HCT116 (cell line): ENCODE measurements around the gene GMNN. TPM values are rescaled to one million over a fixed set of nuclear protein-coding genes. Genes with fewer than 3 reads are reported as not detected.

ENCODE experiments used
- ATAC-seq: fragments of 200-7000 bp; cut with Tn5 transposase; 2 replicates; pipeline ENCODE4 v1.9.1; 2020; ENCODE audit warnings: mild to moderate bottlenecking, moderate library complexity
- BruUV-seq: library from RNA; stranded (reverse); fragments of 400-500 nt; replicated peaks from 2 replicates; lab custom pipeline; 2021; lab: Mats Ljungman, UMichigan
- CTCF ChIA-PET: fragments of 300-600 bp; sonication (Branson Sonifier 250); formaldehyde crosslinking; loops from one replicate; lab custom pipeline; 2021; ENCODE audit warnings: antibody characterized with exemption; lab: Charles Lee
- POLR2A ChIA-PET: fragments of 300-600, 350-600 bp; sonication (Branson Sonifier 250); formaldehyde crosslinking; loops from one replicate; lab custom pipeline; 2021; ENCODE audit warnings: antibody characterized with exemption; lab: Charles Lee
- RAD21 ChIA-PET, 2 experiments: fragments of 300-600 bp; sonication (Branson Sonifier 250); formaldehyde crosslinking; loops; one replicate each; lab custom pipeline; 2023; ENCODE audit warnings: low total read pairs in 2 of 2; ENCODE audit not compliant: uncharacterized antibody in 2 of 2, unreplicated experiment in 2 of 2, low non-redundant PET in 1 of 2; lab: Charles Lee
- DNase-seq: peaks from one replicate; pipeline ENCODE4 v3.0.0-alpha.2; 2010; ENCODE audit warnings: low read depth, low spot score
- H2AFZ ChIP-seq: fragments of 200-600 bp; shearing (Covaris generic), sonication (generic); 2 replicates; pipeline ENCODE4 v1.6.1; 2017; ENCODE audit warnings: low read depth, mixed run types, mixed read lengths, antibody characterized with exemption, low read length; ENCODE audit not compliant: poor library complexity, severe bottlenecking
- H3K27ac ChIP-seq: 2 replicates; pipeline ENCODE4 v1.5.1; 2012; ENCODE audit warnings: low read depth, low read length
- H3K27me3 ChIP-seq: fragments of 200-600 bp; sonication (generic); 2 replicates; pipeline ENCODE4 v1.6.1; 2016; ENCODE audit warnings: mixed run types, low read length, mixed read lengths; ENCODE audit not compliant: insufficient read depth
- H3K36me3 ChIP-seq, 2 experiments: fragments of 200-500 bp in 1 of 2; fragments of 200-600 bp in 1 of 2; sonication (Bioruptor generic) in 1 of 2; sonication (generic) in 1 of 2; 2 replicates each; pipeline versions ENCODE4 v1.5.1 to v1.6.1; 2014 to 2016; ENCODE audit warnings: low read length in 2 of 2, inconsistent platforms in 1 of 2, mixed read lengths in 1 of 2, mixed run types in 1 of 2; ENCODE audit not compliant: insufficient read depth in 2 of 2, control insufficient read depth in 1 of 2
- H3K4me1 ChIP-seq, 2 experiments: fragments of 200-600 bp in 1 of 2; sonication (generic) in 1 of 2; 2 replicates each; pipeline versions ENCODE4 v1.5.1 to v1.6.1; 2012 to 2017; ENCODE audit warnings: low read length in 2 of 2, inconsistent platforms in 1 of 2, mild to moderate bottlenecking in 1 of 2, mixed read lengths in 1 of 2, mixed run types in 1 of 2, moderate library complexity in 1 of 2; ENCODE audit not compliant: insufficient read depth in 2 of 2, control insufficient read depth in 1 of 2
- H3K4me2 ChIP-seq: fragments of 200-600 bp; sonication (generic); 2 replicates; pipeline ENCODE4 v1.6.1; 2017; ENCODE audit warnings: mixed run types, low read length, mixed read lengths
- H3K4me3 ChIP-seq, 2 experiments: fragments of 200-600 bp in 1 of 2; sonication (generic) in 1 of 2; replicated peaks in 1 of 2; 2 replicates each; pipeline ENCODE4 v1.5.1; 2011 to 2016; ENCODE audit warnings: low read length in 2 of 2, control low read depth in 1 of 2, low read depth in 1 of 2, mild to moderate bottlenecking in 1 of 2, mixed read lengths in 1 of 2, mixed run types in 1 of 2
- H3K79me2 ChIP-seq: fragments of 200-600 bp; sonication (generic); 2 replicates; pipeline ENCODE4 v1.6.1; 2017; ENCODE audit warnings: mild to moderate bottlenecking, mixed run types, low read length, moderate library complexity, mixed read lengths; ENCODE audit not compliant: insufficient read depth
- H3K9ac ChIP-seq: fragments of 200-600 bp; sonication (generic); 2 replicates; pipeline ENCODE4 v1.6.1; 2016; ENCODE audit warnings: low read length, mixed read lengths
- H3K9me2 ChIP-seq: fragments of 200-600 bp; sonication (generic), shearing (Covaris generic); 2 replicates; pipeline ENCODE4 v1.6.1; 2017; ENCODE audit warnings: mixed run types, mild to moderate bottlenecking, moderate library complexity; ENCODE audit not compliant: insufficient read depth
- H3K9me3 ChIP-seq, 2 experiments: fragments of 200-500 bp in 1 of 2; fragments of 200-600 bp in 1 of 2; sonication (Bioruptor generic) in 1 of 2; sonication (generic) in 1 of 2; 2 replicates each; pipeline ENCODE4 v1.6.1; 2014 to 2017; ENCODE audit warnings: low read length in 2 of 2, mixed read lengths in 2 of 2, inconsistent platforms in 1 of 2, low read depth in 1 of 2, mild to moderate bottlenecking in 1 of 2, mixed run types in 1 of 2, moderate library complexity in 1 of 2; ENCODE audit not compliant: control insufficient read depth in 1 of 2, insufficient read depth in 1 of 2
- H4K20me1 ChIP-seq: fragments of 200-600 bp; sonication (generic), shearing (Covaris generic); 2 replicates; pipeline ENCODE4 v1.6.1; 2017; ENCODE audit warnings: mixed run types, mild to moderate bottlenecking, moderate library complexity; ENCODE audit not compliant: insufficient read depth
- ATF3 ChIP-seq: IDR thresholded peaks from 2 replicates; pipeline ENCODE4 v1.6.1; 2012
- CBX3 ChIP-seq: IDR thresholded peaks from 2 replicates; pipeline ENCODE4 v1.6.1; 2012; ENCODE audit warnings: low read depth
- ELF1 ChIP-seq: IDR thresholded peaks from 2 replicates; pipeline ENCODE4 v1.6.1; 2012; ENCODE audit warnings: low read depth, borderline replicate concordance
- EZH2phosphoT487 ChIP-seq: fragments of 200-600 bp; IDR thresholded peaks from 2 replicates; pipeline ENCODE4 v1.6.1; 2018; ENCODE audit warnings: antibody characterized with exemption, borderline replicate concordance
- FOSL1 ChIP-seq: IDR thresholded peaks from 2 replicates; pipeline ENCODE4 v1.6.1; 2012; ENCODE audit warnings: low read depth
- POLR2A ChIP-seq: IDR thresholded peaks from 2 replicates; pipeline ENCODE4 v1.7.0; 2011; ENCODE audit warnings: borderline replicate concordance; ENCODE audit not compliant: insufficient read depth, insufficient read length; ENCODE audit errors: extremely low read depth
- POLR2AphosphoS5 ChIP-seq: IDR thresholded peaks from 2 replicates; pipeline ENCODE4 v1.6.1; 2011; ENCODE audit warnings: mild to moderate bottlenecking, low read depth, low read length, moderate library complexity
- RAD21 ChIP-seq: IDR thresholded peaks from 2 replicates; pipeline ENCODE4 v1.6.1; 2012; ENCODE audit warnings: low read depth, mild to moderate bottlenecking
- SIN3A ChIP-seq: IDR thresholded peaks from 2 replicates; pipeline ENCODE4 v1.6.1; 2012; ENCODE audit warnings: low read depth
- TCF7L2 ChIP-seq: IDR thresholded peaks from 2 replicates; pipeline ENCODE4 v1.7.0; 2011; ENCODE audit warnings: borderline replicate concordance, inconsistent platforms; ENCODE audit not compliant: insufficient read depth, insufficient read length; ENCODE audit errors: extremely low read depth
- ZBTB33 ChIP-seq: IDR thresholded peaks from 2 replicates; pipeline ENCODE4 v1.6.1; 2011; ENCODE audit warnings: mild to moderate bottlenecking, low read length, moderate library complexity; ENCODE audit not compliant: insufficient replicate concordance; ENCODE audit errors: extremely low read depth
- ZFX ChIP-seq: fragments of 450-650 bp; IDR thresholded peaks from 2 replicates; pipeline ENCODE4 v1.6.1; 2017
- ZNF274 ChIP-seq: fragments of 200-500 bp; sonication (Bioruptor generic); IDR thresholded peaks from 2 replicates; pipeline ENCODE4 v1.6.1; 2014; ENCODE audit warnings: mild to moderate bottlenecking, low read depth, low read length, inconsistent platforms
- intact Hi-C: fragments of 100-400 bp; cut with micrococcal nuclease; formaldehyde crosslinking; loops from 2 replicates; pipeline ENCODE4 v1.10.0; 2022
- total RNA-seq: library from RNA; stranded (reverse); gene quantifications from one replicate; pipeline ENCODE4 v1.2.1, GENCODE V29; 2021; ENCODE audit not compliant: unreplicated experiment

GMNN gene
- total RNA-seq, 1 experiment from 2014 or later: 54.9 TPM

- ChIA-PET CTCF (no interaction called here), RAD21 (no interaction called here), POLR2A (no interaction called here)
- Histone ChIP-seq H3K36me3 (no peaks in the 10 kb centered on the region), H3K9me2 (no peaks in the 10 kb centered on the region), H3K4me2 (no peak overlapping the region), H3K27me3 (no peaks in the 10 kb centered on the region), H3K4me1 (no peaks in the 10 kb centered on the region), H3K9me3 (no peaks in the 10 kb centered on the region), H3K79me2 (no peaks in the 10 kb centered on the region), H3K27ac (no peak overlapping the region), H2AFZ (no peak overlapping the region), H3K4me3 (no peak overlapping the region), H3K9ac (no peak overlapping the region), H4K20me1 (no peaks in the 10 kb centered on the region)
- TF ChIP-seq POLR2A (no peak), CBX3 (no peak), TCF7L2 (no peak), FOSL1 (no peak), POLR2AphosphoS5 (no peak), ZNF274 (no peak), SIN3A (no peak), RAD21 (no peak), ZBTB33 (no peak), EZH2phosphoT487 (no peak), ZFX (no peak), ELF1 (no peak), ATF3 (no peak)
- no TSS peak for BruUV-seq
- intact Hi-C loops: no loop called here
- ATAC-seq (no peak), DNase-seq (no peak)
Observed at GRCh38 chr6:24831771-24832716, 57.3 kb downstream of the GMNN start.
